Immature natural killer cell (primary cell): ENCODE data around the gene DTWD2. TPM values are rescaled to one million over a fixed set of nuclear protein-coding genes. Genes with fewer than 3 reads are reported as not detected.
"Not testable (repeated sequence)": the region's sequence is repeated elsewhere in the genome, so short reads cannot be mapped to it uniquely, and the experiment has no call there.

Experiments
- DNase-seq, 3 donors: peaks; one replicate each; pipeline ENCODE4 v3.0.0; 2022; ENCODE audit warnings: mixed read lengths in 1 of 3
- H3K27ac Mint-ChIP-seq, 6 donors: one replicate each; pipeline ENCODE4 v1.8.0; 2020; ENCODE audit warnings: mixed read lengths in 6 of 6, mild to moderate bottlenecking in 5 of 6, inconsistent platforms in 4 of 6, moderate library complexity in 3 of 6
- H3K27me3 Mint-ChIP-seq, 3 donors: one replicate each; pipeline ENCODE4 v1.8.0; 2020 to 2021; ENCODE audit warnings: low read depth in 3 of 3, mild to moderate bottlenecking in 3 of 3, mixed read lengths in 3 of 3, moderate library complexity in 3 of 3, inconsistent platforms in 1 of 3
- H3K36me3 Mint-ChIP-seq, 3 donors: one replicate each; pipeline ENCODE4 v1.8.0; 2020; ENCODE audit warnings: mixed read lengths in 3 of 3, inconsistent platforms in 2 of 3, mild to moderate bottlenecking in 2 of 3
- H3K4me1 Mint-ChIP-seq, 2 donors: one replicate each; pipeline ENCODE4 v1.8.0; 2020; ENCODE audit warnings: inconsistent platforms in 2 of 2, mild to moderate bottlenecking in 2 of 2, mixed read lengths in 2 of 2, moderate library complexity in 1 of 2
- H3K4me3 Mint-ChIP-seq, 5 donors: one replicate each; pipeline ENCODE4 v1.8.0; 2020; ENCODE audit warnings: mild to moderate bottlenecking in 5 of 5, mixed read lengths in 5 of 5, inconsistent platforms in 3 of 5, moderate library complexity in 3 of 5
- H3K9me3 Mint-ChIP-seq, 6 donors: one replicate each; pipeline ENCODE4 v1.8.0; 2020; ENCODE audit warnings: mild to moderate bottlenecking in 6 of 6, mixed read lengths in 6 of 6, inconsistent platforms in 4 of 6, moderate library complexity in 3 of 6
- polyA plus RNA-seq, 3 donors: library from polyadenylated mRNA; unstranded; fragments of 300-500 nt; fragmentation: Illumina TruSeq; gene quantifications; one replicate each; pipeline ENCODE4 v1.2.3, GENCODE V29; 2021

The DTWD2 gene
- polyA plus RNA-seq, 3 donors from 2014 or later = 2.0 to 4.2 (median 2.9) TPM

- Mint-ChIP-seq H3K4me3 (no peak overlapping the region), H3K36me3 (peaks cover 0 to 12% (median 8%) of the 10 kb centered on the region in 3 donors), H3K9me3 (no peaks in the 10 kb centered on the region), H3K27me3 (peaks cover 0 to 2% (median 0%) of the 10 kb centered on the region in 3 donors), H3K27ac (no peak overlapping the region), H3K4me1 (no peaks in the 10 kb centered on the region)
- no peak for DNase-seq
These were observed 125.8 kb downstream of the DTWD2 start for GRCh38 chr5:118862596-118862995.

GRCh38 chr5:118857700-118858099 is 130.6 kb downstream of the DTWD2 start:
- DNase-seq = no peak
- Mint-ChIP-seq H3K36me3 (peaks cover 4 to 14% (median 8%) of the 10 kb centered on the region in 3 donors), H3K27me3 (peaks cover 0 to 2% (median 0%) of the 10 kb centered on the region in 3 donors), H3K9me3 (peaks cover 2 to 12% (median 4%) of the 10 kb centered on the region in 6 donors), H3K4me1 (no peaks in the 10 kb centered on the region), H3K27ac (no peak overlapping the region), H3K4me3 (no peak overlapping the region)

DNA sequence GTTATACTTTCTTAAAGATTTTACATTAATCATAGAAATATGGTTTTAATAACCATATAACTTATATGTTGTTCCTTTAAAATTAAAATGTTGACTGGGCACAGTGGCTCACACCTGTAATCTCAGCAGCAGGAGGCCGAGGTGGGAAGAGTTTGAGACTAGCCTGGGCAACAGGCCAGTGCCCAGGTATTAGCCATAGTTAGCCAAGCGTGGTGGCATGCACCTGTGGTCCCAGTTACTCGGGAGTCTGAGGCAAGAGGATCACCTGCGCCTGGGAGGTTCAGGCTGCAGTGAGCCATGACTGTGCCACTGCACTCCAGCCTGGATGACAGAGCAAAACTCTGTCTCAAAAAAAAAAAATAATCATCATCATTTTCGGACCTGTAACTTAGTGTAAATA is 133.5 kb downstream of the DTWD2 start:
- no peaks in the 10 kb centered on the region for H3K4me1 Mint-ChIP-seq
- H3K27me3 Mint-ChIP-seq = peaks cover 0 to 1% (median 0%) of the 10 kb centered on the region in 3 donors
- H3K4me3 Mint-ChIP-seq = no peak overlapping the region
- H3K9me3 Mint-ChIP-seq = peaks cover 7 to 33% (median 19%) of the 10 kb centered on the region in 6 donors
- no peak overlapping the region for H3K27ac Mint-ChIP-seq
- DNase-seq = no peak
- H3K36me3 Mint-ChIP-seq = peaks cover 3 to 12% (median 8%) of the 10 kb centered on the region in 3 donors

DNA sequence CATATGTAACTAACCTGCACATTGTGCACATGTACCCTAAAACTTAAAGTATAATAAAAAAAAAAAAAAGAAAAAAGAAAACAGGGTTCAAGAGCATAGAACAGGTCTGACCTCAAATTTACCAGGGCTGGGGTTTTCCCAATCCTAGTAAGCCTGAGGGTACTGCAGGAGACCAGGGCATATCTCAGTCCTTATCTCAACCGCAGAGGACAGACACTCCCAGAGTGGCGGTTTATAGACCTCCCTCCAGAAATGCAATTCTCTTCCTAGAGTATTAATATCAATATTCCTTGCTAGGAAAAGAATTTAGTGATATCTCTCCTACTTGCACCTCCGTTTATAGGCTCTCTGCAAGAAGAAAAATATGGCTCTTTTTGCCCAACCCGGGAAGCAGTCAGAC is 136.6 kb downstream of the DTWD2 start:
- not testable (repeated sequence) for H3K4me3 Mint-ChIP-seq, H3K27me3 Mint-ChIP-seq, DNase-seq, H3K27ac Mint-ChIP-seq, H3K4me1 Mint-ChIP-seq
- H3K36me3 Mint-ChIP-seq = peaks cover 10 to 17% (median 16%) of the 10 kb centered on the region in 3 donors
- H3K9me3 Mint-ChIP-seq = peaks cover 18 to 45% (median 25%) of the 10 kb centered on the region in 6 donors

GRCh38 chr5:118849507-118849906 is 138.8 kb downstream of the DTWD2 start:
- peaks cover 15 to 28% (median 26%) of the 10 kb centered on the region in 3 donors for H3K36me3 Mint-ChIP-seq
- not testable (repeated sequence) for H3K27ac Mint-ChIP-seq, DNase-seq, H3K4me3 Mint-ChIP-seq, H3K4me1 Mint-ChIP-seq, H3K27me3 Mint-ChIP-seq
- peaks cover 18 to 45% (median 25%) of the 10 kb centered on the region in 6 donors for H3K9me3 Mint-ChIP-seq

GRCh38 chr5:118844351-118844750 is 144.0 kb downstream of the DTWD2 start:
- Mint-ChIP-seq H3K27ac (no peak overlapping the region), H3K36me3 (peaks cover 11 to 29% (median 19%) of the 10 kb centered on the region in 3 donors), H3K4me3 (no peak overlapping the region), H3K9me3 (peaks cover 0 to 10% (median 6%) of the 10 kb centered on the region in 6 donors), H3K4me1 (no peaks in the 10 kb centered on the region), H3K27me3 (no peaks in the 10 kb centered on the region)
- DNase-seq = no peak

GRCh38 chr5:118834710-118835109 is 153.6 kb downstream of the DTWD2 start:
- Mint-ChIP-seq H3K4me3 (no peak overlapping the region), H3K36me3 (peaks cover 3 to 17% (median 17%) of the 10 kb centered on the region in 3 donors), H3K9me3 (peaks cover 0 to 3% (median 0%) of the 10 kb centered on the region in 6 donors), H3K27ac (no peak overlapping the region), H3K4me1 (no peaks in the 10 kb centered on the region), H3K27me3 (peaks cover 0 to 2% (median 1%) of the 10 kb centered on the region in 3 donors)
- no peak for DNase-seq

GRCh38 chr5:118832974-118833373 is 155.4 kb downstream of the DTWD2 start:
- Mint-ChIP-seq H3K27ac (no peak overlapping the region), H3K4me1 (no peaks in the 10 kb centered on the region), H3K27me3 (peaks cover 0 to 1% (median 0%) of the 10 kb centered on the region in 3 donors), H3K36me3 (peaks cover 3 to 17% (median 17%) of the 10 kb centered on the region in 3 donors), H3K4me3 (no peak overlapping the region), H3K9me3 (peaks cover 0 to 3% (median 0%) of the 10 kb centered on the region in 6 donors)
- no peak for DNase-seq

DNA sequence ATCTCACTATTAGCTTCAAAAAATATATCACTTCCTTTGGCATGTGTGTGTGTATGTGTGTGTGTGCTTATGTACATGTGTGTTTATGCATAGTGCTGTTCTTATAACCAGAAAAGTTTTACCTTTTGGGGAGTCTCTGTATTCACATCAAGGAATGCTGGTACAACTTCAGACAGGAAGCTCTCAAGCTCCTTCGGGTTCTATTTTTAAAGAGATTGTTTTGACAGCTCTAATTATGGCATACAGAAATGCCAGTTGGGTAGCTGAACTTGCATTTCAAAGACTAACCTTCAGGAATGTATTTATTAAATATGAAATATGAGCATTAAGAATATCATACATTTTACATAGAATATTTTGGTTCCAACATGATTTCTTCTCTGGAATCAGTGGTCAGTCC is 163.1 kb downstream of the DTWD2 start:
- H3K27me3 Mint-ChIP-seq = no peaks in the 10 kb centered on the region
- H3K4me3 Mint-ChIP-seq = no peak overlapping the region
- no peaks in the 10 kb centered on the region for H3K36me3 Mint-ChIP-seq
- H3K27ac Mint-ChIP-seq = no peak overlapping the region
- H3K9me3 Mint-ChIP-seq = no peaks in the 10 kb centered on the region
- no peak for DNase-seq
- H3K4me1 Mint-ChIP-seq = no peaks in the 10 kb centered on the region

DNA sequence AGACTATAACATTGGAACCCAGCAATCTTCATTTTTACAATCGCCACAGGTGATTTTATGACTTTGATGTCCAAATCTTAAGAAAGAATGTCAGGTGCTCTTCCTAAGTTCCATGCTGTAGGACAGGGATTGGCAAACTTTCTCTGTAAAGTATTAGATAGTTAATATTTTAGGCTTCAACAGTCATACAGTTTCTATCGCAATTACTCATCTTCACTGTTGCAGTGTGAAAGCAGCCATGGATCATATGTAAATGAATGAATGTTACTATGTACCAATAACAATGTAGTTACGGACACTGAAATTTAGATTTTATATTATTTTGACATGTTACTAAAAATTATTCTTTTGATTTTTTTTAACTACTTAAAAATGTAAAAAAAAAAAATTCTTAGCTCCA is 169.7 kb downstream of the DTWD2 start:
- Mint-ChIP-seq H3K27ac (no peak overlapping the region), H3K4me3 (no peak overlapping the region), H3K27me3 (no peaks in the 10 kb centered on the region), H3K9me3 (peaks cover 0 to 2% (median under 1%) of the 10 kb centered on the region in 6 donors), H3K4me1 (no peaks in the 10 kb centered on the region), H3K36me3 (no peaks in the 10 kb centered on the region)
- no peak for DNase-seq

- H3K4me3 Mint-ChIP-seq = no peak overlapping the region
- H3K9me3 Mint-ChIP-seq = peaks cover 8 to 39% (median 22%) of the 10 kb centered on the region in 6 donors
- H3K36me3 Mint-ChIP-seq = peaks cover 3 to 20% (median 11%) of the 10 kb centered on the region in 3 donors
- peaks cover 0 to 4% (median 3%) of the 10 kb centered on the region in 3 donors for H3K27me3 Mint-ChIP-seq
- no peak for DNase-seq
- no peak overlapping the region for H3K27ac Mint-ChIP-seq
- no peaks in the 10 kb centered on the region for H3K4me1 Mint-ChIP-seq
These were observed 179.9 kb downstream of the DTWD2 start for GRCh38 chr5:118808441-118808840.

DNA sequence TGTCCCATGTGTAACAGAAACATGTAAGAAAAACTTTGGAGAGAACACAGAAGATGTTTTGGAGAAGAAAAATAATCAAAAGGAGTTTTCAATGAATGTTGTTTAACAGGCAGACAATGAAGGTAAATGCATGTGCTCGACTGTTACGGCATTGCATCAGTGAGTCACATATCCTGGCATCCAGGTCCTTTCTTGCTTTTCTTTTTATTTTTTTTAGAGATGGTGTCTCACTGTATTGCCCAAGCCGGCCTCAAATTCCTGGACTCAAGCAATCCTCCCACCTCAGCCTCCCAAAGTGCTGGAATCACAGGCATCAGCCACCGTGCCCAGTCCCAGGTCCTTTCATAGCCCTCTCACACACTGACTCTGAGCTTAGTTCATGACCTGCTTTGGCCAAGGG is 181.8 kb downstream of the DTWD2 start:
- Mint-ChIP-seq H3K27ac (no peak overlapping the region), H3K4me1 (no peaks in the 10 kb centered on the region), H3K9me3 (peaks cover 8 to 25% (median 15%) of the 10 kb centered on the region in 6 donors), H3K4me3 (no peak overlapping the region), H3K27me3 (peaks cover 0 to 4% (median 3%) of the 10 kb centered on the region in 3 donors), H3K36me3 (peaks cover under 1 to 20% (median 9%) of the 10 kb centered on the region in 3 donors)
- DNase-seq = no peak

DNA sequence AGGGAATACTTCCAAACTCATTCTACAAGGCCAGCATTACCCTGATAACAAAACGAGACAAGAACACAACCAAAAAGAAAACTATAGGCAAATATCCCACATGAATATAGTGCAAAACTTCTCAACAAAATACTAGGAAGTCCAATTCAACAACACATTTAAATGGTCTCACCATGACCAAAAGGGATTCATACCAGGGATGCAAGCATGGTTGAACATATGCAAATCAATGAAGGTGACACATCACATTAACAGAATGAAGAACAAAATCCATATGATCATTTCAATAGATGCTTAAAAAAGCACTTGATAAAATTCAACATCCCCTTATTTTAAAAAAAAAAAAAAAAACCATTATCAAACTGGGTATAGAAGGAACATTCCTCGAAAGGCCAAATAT is 186.0 kb downstream of the DTWD2 start:
- Mint-ChIP-seq H3K36me3 (peaks cover 0 to 9% (median 8%) of the 10 kb centered on the region in 3 donors), H3K27me3 (peaks cover 0 to 4% (median 3%) of the 10 kb centered on the region in 3 donors)
- no peak for DNase-seq

DNA sequence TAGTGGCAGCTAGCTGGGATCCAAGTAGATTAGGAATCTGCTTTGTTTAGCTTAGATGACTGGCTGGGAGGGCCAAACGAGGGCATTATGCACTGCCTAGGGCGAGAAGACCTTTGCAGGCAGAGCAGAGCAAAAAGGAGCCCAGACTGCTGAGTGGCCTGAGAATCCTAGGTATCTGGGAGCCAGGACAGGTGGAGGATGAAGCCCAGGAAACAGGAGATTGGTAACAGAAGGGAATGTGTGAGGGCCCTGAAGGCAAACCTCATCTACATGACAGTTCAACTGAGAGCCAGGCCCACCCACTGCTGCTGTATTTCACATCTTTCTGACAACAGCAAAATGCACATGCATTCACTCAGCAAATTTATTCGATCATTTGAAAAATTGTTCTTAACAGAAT is 192.3 kb downstream of the DTWD2 start:
- DNase-seq = no peak
- Mint-ChIP-seq H3K9me3 (peaks cover 0 to 1% (median 0%) of the 10 kb centered on the region in 6 donors), H3K4me1 (no peaks in the 10 kb centered on the region), H3K4me3 (no peak overlapping the region), H3K27me3 (no peaks in the 10 kb centered on the region), H3K36me3 (no peaks in the 10 kb centered on the region), H3K27ac (no peak overlapping the region)

More for the DNA sequence above, 186.0 kb downstream of the DTWD2 start:
- Mint-ChIP-seq H3K4me3 (no peak overlapping the region), H3K27ac (no peak overlapping the region), H3K4me1 (no peaks in the 10 kb centered on the region), H3K9me3 (peaks cover 0 to 7% (median 0%) of the 10 kb centered on the region in 6 donors)

GRCh38 chr5:118794281-118794680 is 194.1 kb downstream of the DTWD2 start:
- Mint-ChIP-seq H3K27me3 (peaks cover 0 to 2% (median 0%) of the 10 kb centered on the region in 3 donors), H3K9me3 (peaks cover 0 to 1% (median 0%) of the 10 kb centered on the region in 6 donors)

More at GRCh38 chr5:118794281-118794680, 194.1 kb downstream of the DTWD2 start:
- H3K4me1 Mint-ChIP-seq = no peaks in the 10 kb centered on the region
- H3K27ac Mint-ChIP-seq = no peak overlapping the region
- no peak for DNase-seq
- H3K36me3 Mint-ChIP-seq = no peaks in the 10 kb centered on the region
- no peak overlapping the region for H3K4me3 Mint-ChIP-seq
